Nephron progenitor cell (in vitro differentiated cells): ENCODE results near the gene LRRC27.

Experiments
- DNase-seq: peaks from one replicate; pipeline ENCODE4 v3.0.0; 2021
- H3K27ac Mint-ChIP-seq: 2 replicates; pipeline ENCODE4 v1.8.0; 2021; ENCODE audit warnings: mild to moderate bottlenecking, moderate library complexity, mixed read lengths
- H3K27me3 Mint-ChIP-seq: 2 replicates; pipeline ENCODE4 v1.8.0; 2021; ENCODE audit warnings: mild to moderate bottlenecking, low read depth, mixed read lengths; ENCODE audit not compliant: poor library complexity
- H3K36me3 Mint-ChIP-seq: 2 replicates; pipeline ENCODE4 v1.8.0; 2021; ENCODE audit warnings: low read depth, mixed read lengths
- H3K4me1 Mint-ChIP-seq: 2 replicates; pipeline ENCODE4 v1.8.0; 2021; ENCODE audit warnings: mixed read lengths
- H3K4me3 Mint-ChIP-seq: 2 replicates; pipeline ENCODE4 v1.8.0; 2021; ENCODE audit warnings: mild to moderate bottlenecking, moderate library complexity, mixed read lengths
- H3K9me3 Mint-ChIP-seq: 2 replicates; pipeline ENCODE4 v1.8.0; 2021; ENCODE audit warnings: mild to moderate bottlenecking, moderate library complexity, mixed read lengths
- TF ChIP-seq, protein P1 (sequence below): fragments of 200-600 bp; sonication (generic); IDR thresholded peaks from 2 replicates; pipeline ENCODE4 v1.5.0; 2021; ENCODE audit warnings: antibody characterized with exemption

LRRC27 gene

DNA sequence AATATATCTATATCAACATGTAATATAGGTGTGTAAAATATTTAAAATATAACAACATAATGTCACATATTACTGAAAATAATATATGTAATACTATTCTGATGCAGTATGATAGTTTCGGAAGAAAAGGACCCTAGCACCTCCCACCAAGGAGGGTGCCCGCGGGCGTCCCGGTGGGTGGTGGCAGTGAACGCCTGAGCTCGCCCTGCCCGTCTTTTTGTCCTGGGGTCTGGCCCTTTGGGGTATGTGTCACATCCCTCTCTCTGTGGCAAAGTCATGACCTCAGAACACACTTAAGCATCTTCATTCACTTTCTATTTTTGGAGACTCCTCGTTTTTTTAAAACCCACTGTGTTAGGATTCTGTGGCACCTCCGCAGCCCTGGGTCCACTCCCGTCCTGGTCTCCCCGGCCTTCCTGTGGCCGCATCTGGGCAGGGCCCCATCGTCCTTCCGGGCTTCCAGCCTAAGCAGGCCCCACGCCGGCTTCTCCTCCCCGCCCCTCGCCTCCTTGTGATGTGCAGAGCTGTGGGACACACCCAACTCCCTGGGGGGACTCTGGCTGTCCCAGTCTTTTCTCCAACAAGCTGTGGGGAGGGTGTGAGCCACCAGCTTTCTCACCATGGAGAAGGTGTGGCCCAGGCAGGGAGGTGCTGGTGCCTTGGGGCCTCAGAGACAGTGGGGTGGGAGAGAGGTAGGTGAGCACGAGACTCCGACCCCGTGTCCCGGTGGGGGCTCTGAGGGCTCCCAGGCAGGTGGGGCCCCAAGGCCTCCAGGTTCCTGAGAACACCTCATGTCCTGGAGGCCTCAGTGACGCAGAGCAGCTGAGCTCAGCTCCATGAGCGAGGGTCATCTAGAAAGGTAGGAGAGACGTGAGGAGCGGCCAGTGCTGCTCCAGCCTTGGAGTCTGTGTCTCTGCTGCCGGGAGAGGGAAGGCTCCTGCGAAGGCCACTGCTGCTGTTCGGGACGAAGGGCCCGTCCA is 81.5 kb downstream of the LRRC27 start:
- H3K9me3 Mint-ChIP-seq = no peaks in the 10 kb centered on the region
- peaks cover 8% of the 10 kb centered on the region for H3K27me3 Mint-ChIP-seq
- H3K4me1 Mint-ChIP-seq = peaks cover 67% of the 10 kb centered on the region
- no peak for DNase-seq
- H3K4me3 Mint-ChIP-seq = peak overlapping the region; percentile 21
- H3K27ac Mint-ChIP-seq = peak overlapping the region; percentile 47
- TF ChIP-seq, protein P1, sequence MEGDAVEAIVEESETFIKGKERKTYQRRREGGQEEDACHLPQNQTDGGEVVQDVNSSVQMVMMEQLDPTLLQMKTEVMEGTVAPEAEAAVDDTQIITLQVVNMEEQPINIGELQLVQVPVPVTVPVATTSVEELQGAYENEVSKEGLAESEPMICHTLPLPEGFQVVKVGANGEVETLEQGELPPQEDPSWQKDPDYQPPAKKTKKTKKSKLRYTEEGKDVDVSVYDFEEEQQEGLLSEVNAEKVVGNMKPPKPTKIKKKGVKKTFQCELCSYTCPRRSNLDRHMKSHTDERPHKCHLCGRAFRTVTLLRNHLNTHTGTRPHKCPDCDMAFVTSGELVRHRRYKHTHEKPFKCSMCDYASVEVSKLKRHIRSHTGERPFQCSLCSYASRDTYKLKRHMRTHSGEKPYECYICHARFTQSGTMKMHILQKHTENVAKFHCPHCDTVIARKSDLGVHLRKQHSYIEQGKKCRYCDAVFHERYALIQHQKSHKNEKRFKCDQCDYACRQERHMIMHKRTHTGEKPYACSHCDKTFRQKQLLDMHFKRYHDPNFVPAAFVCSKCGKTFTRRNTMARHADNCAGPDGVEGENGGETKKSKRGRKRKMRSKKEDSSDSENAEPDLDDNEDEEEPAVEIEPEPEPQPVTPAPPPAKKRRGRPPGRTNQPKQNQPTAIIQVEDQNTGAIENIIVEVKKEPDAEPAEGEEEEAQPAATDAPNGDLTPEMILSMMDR = no peak
- peaks cover 6% of the 10 kb centered on the region for H3K36me3 Mint-ChIP-seq

DNA sequence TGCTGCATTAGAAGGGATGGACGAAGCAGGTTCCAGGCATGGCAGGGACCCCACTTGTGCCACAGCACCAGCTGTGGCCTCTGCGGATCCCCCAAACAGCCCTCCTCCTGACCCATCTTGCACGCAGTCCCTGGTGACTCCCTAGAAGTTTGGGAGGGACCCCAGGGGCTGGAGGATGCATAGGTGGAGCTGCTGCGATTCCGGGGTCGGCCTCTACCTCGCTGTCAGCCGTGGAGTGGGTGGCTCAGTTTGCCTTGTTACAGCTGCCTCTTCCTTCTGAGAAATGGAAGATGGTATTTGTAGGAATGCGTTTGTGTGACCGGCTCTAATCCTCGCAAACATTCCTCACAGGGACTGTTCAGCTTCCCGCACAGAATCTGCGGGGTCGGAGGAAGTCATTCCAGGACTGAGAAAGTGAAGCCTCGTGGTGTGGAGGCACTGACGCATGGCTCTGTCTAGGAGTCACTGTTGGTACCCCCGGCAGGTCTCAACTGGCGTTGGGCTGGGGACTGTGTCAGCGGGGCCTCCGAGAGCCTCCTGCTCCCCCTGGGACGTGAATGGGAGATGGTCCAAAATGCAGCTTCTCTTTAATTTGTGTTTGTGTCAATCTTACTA is 82.5 kb downstream of the LRRC27 start:
- Mint-ChIP-seq H3K36me3 (peaks cover 6% of the 10 kb centered on the region), H3K4me3 (peak overlapping the region; percentile 21), H3K4me1 (peaks cover 74% of the 10 kb centered on the region), H3K27me3 (peaks cover 8% of the 10 kb centered on the region), H3K9me3 (no peaks in the 10 kb centered on the region), H3K27ac (peak overlapping the region; percentile 47)
- no peak for DNase-seq
- TF ChIP-seq, protein P1 = no peak

DNA sequence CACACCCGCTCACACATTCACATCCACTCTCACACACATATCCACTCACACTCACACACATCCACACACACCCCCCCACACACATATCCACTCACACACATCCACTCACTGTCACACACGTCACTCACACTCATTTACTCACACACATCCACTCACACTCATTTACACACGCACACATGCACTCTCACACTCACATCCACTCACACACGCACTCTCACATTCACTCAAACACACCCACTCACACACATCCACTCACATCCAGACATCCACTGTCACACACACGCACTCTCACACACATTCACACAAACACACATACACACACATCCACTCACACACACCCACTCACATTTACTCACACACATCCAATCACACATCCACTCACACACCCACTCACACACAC is 83.3 kb downstream of the LRRC27 start:
- Mint-ChIP-seq H3K27me3 (peaks cover 8% of the 10 kb centered on the region), H3K36me3 (peaks cover 6% of the 10 kb centered on the region), H3K27ac (peak overlapping the region; percentile 2), H3K9me3 (no peaks in the 10 kb centered on the region), H3K4me1 (peaks cover 69% of the 10 kb centered on the region), H3K4me3 (peak overlapping the region; percentile 14)
- TF ChIP-seq, protein P1 = no peak
- no peak for DNase-seq

DNA sequence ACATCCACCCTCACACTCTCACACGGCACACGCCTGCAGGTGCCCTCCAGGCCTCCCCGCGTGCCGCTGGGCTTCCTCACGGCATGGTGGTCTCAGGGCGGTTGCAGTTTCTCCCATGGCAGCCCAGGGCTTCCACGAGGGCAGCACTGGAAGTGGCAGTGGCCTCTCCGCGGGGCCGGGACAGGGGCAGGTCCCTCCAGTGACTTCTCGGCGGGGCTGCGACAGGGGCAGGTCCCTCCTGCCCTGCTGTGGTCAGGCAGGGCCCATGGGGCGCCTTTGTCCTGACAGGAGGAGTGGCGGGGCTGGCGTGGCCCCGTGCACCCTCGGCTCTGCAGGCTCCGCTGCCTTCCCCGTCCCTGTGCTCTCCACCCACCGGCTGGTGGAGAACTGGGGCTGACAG is 84.0 kb downstream of the LRRC27 start:
- peaks cover 8% of the 10 kb centered on the region for H3K27me3 Mint-ChIP-seq
- H3K4me3 Mint-ChIP-seq = no peak overlapping the region
- TF ChIP-seq, protein P1 = no peak
- peaks cover 67% of the 10 kb centered on the region for H3K4me1 Mint-ChIP-seq
- H3K9me3 Mint-ChIP-seq = no peaks in the 10 kb centered on the region
- DNase-seq = no peak
- no peak overlapping the region for H3K27ac Mint-ChIP-seq
- H3K36me3 Mint-ChIP-seq = peaks cover 6% of the 10 kb centered on the region

DNA sequence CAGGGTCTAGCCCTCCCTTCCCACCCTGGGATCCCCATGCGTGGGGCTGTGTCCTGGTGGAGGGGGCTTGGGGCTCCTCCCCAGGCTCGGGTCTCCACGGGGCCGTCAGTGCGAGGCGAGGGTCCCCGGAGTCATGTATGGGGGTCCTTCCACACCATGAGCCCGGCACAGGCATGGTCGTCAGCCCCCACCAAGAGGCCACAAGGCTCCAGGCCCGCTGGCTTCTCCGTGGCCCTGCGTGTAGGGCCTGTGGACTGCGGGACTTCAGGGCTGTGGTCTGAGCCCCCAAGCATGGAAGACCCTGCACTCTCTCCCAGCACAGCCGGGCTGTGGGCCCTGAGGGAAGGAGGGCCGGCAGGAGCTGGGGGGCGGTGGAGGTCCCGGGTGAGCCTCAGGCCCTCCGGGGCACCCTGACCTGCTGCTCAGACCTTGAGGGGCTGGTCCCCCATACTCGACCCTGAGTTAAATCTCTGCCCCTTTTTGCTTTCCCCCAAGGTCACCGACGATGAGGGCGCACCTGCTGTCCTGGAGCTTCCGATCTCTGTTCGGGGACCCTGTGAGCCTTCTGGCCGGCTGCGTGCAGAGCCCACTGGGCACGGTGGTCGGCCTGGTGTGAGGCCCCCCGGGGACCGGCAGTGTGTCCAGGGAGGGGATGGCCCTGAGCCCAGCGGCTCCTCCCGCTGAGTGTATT is 84.7 kb downstream of the LRRC27 start:
- peaks cover 6% of the 10 kb centered on the region for H3K36me3 Mint-ChIP-seq
- no peak overlapping the region for H3K27ac Mint-ChIP-seq

More for the DNA sequence above, 84.7 kb downstream of the LRRC27 start:
- TF ChIP-seq, protein P1 = no peak
- Mint-ChIP-seq H3K4me1 (peaks cover 62% of the 10 kb centered on the region), H3K4me3 (no peak overlapping the region), H3K27me3 (peaks cover 8% of the 10 kb centered on the region), H3K9me3 (no peaks in the 10 kb centered on the region)
- no peak for DNase-seq
